Stimulated activated naive CD8-positive, alpha-beta T cell treated with anti-CD3 and anti-CD28 coated beads, Interleukin-15, Interleukin-2, amounts not matched to agents 100 U/mL and 50 U/mL, for 24 hours (primary cell): Measurements from ENCODE around the gene SLC1A5.
A peak's percentile ranks its signal among the peaks of the same experiment; 100 is the strongest.

Experiments
- ATAC-seq: fragments of 150-1000 bp; cut with Tn5 transposase; one replicate; pipeline ENCODE4 v1.10.0; 2021
- DNase-seq: peaks from one replicate; pipeline ENCODE4 v3.0.0; 2021

Gene SLC1A5

GRCh38 chr19:46745030-46745429, 43.4 kb downstream of the SLC1A5 start:
- no peak for DNase-seq

GRCh38 chr19:46744005-46744691, 44.2 kb downstream of the SLC1A5 start:
- DNase-seq (no peak), ATAC-seq (no peak)

More at GRCh38 chr19:46745030-46745429, 43.4 kb downstream of the SLC1A5 start:
- ATAC-seq = no peak

GRCh38 chr19:46742926-46743480, 45.4 kb downstream of the SLC1A5 start:
- no peak for DNase-seq
- no peak for ATAC-seq

- DNase-seq (no peak), ATAC-seq (no peak)
These were observed 46.9 kb downstream of the SLC1A5 start for GRCh38 chr19:46741447-46741846.

GRCh38 chr19:46739290-46739771, 49.1 kb downstream of the SLC1A5 start:
- ATAC-seq (no peak), DNase-seq (no peak)

GRCh38 chr19:46737761-46738171, 50.6 kb downstream of the SLC1A5 start:
- DNase-seq (no peak), ATAC-seq (no peak)

GRCh38 chr19:46737298-46737654, 51.1 kb downstream of the SLC1A5 start:
- ATAC-seq (no peak), DNase-seq (no peak)

GRCh38 chr19:46736531-46737297, 51.7 kb downstream of the SLC1A5 start:
- ATAC-seq (no peak), DNase-seq (no peak)

GRCh38 chr19:46733690-46734292, 54.6 kb downstream of the SLC1A5 start:
- DNase-seq (no peak), ATAC-seq (no peak)

- no peak for ATAC-seq
These were observed 55.3 kb downstream of the SLC1A5 start for GRCh38 chr19:46732966-46733689.

GRCh38 chr19:46732172-46732938, 56.0 kb downstream of the SLC1A5 start:
- DNase-seq (no peak), ATAC-seq (no peak)

More at GRCh38 chr19:46732966-46733689, 55.3 kb downstream of the SLC1A5 start:
- DNase-seq = no peak

- no peak for DNase-seq
- ATAC-seq = no peak
These were observed 56.8 kb downstream of the SLC1A5 start for GRCh38 chr19:46731584-46731983.

- ATAC-seq = no peak
- DNase-seq = no peak
These were observed 57.3 kb downstream of the SLC1A5 start for GRCh38 chr19:46731007-46731501.

- ATAC-seq = no peak
These were observed 57.8 kb downstream of the SLC1A5 start for GRCh38 chr19:46730595-46730994.

GRCh38 chr19:46730187-46730586, 58.2 kb downstream of the SLC1A5 start:
- no peak for DNase-seq
- no peak for ATAC-seq

More at GRCh38 chr19:46730595-46730994, 57.8 kb downstream of the SLC1A5 start:
- DNase-seq = no peak

GRCh38 chr19:46729696-46730095, 58.7 kb downstream of the SLC1A5 start:
- no peak for DNase-seq
- ATAC-seq = no peak

GRCh38 chr19:46728693-46729339, 59.6 kb downstream of the SLC1A5 start:
- peak; percentile 87 for DNase-seq
- ATAC-seq = peak; percentile 86

- no peak for DNase-seq
- no peak for ATAC-seq
These were observed 60.2 kb downstream of the SLC1A5 start for GRCh38 chr19:46728208-46728607.

GRCh38 chr19:46727757-46728156, 60.6 kb downstream of the SLC1A5 start:
- ATAC-seq (no peak), DNase-seq (no peak)

- ATAC-seq (no peak), DNase-seq (no peak)
These were observed 61.4 kb downstream of the SLC1A5 start for GRCh38 chr19:46726971-46727501.
